HG02943 (cell line): Measurements from ENCODE around the gene SLC6A3.

Source experiments
- ATAC-seq: cut with Tn5 transposase; IDR thresholded peaks from one replicate; pipeline ENCODE4 v1.9.1; 2021; ENCODE audit warnings: mild to moderate bottlenecking, low read depth, moderate library complexity; ENCODE audit not compliant: unreplicated experiment

The SLC6A3 gene

GRCh38 chr5:1443171-1443570 lies 2.1 kb downstream of the SLC6A3 start:
- ATAC-seq = no peak

GRCh38 chr5:1442222-1443145 lies 2.8 kb downstream of the SLC6A3 start:
- no peak for ATAC-seq

GRCh38 chr5:1441166-1441865 lies 3.9 kb downstream of the SLC6A3 start:
- ATAC-seq = no peak

GRCh38 chr5:1440098-1440493 lies 5.1 kb downstream of the SLC6A3 start:
- no peak for ATAC-seq

- no peak for ATAC-seq
Measured at GRCh38 chr5:1439388-1440097, 5.7 kb downstream of the SLC6A3 start.

- ATAC-seq = no peak
Measured at GRCh38 chr5:1438871-1439270, 6.4 kb downstream of the SLC6A3 start.

GRCh38 chr5:1437876-1438559 lies 7.2 kb downstream of the SLC6A3 start:
- no peak for ATAC-seq

GRCh38 chr5:1437226-1437829 lies 7.9 kb downstream of the SLC6A3 start:
- no peak for ATAC-seq

- ATAC-seq = no peak
Measured at GRCh38 chr5:1436681-1437080, 8.6 kb downstream of the SLC6A3 start.

GRCh38 chr5:1436036-1436435 lies 9.2 kb downstream of the SLC6A3 start:
- ATAC-seq = no peak

GRCh38 chr5:1435369-1435768 lies 9.9 kb downstream of the SLC6A3 start:
- no peak for ATAC-seq

- no peak for ATAC-seq
Measured at GRCh38 chr5:1432296-1432695, 12.9 kb downstream of the SLC6A3 start.

- no peak for ATAC-seq
Measured at GRCh38 chr5:1431896-1432295, 13.3 kb downstream of the SLC6A3 start.

GRCh38 chr5:1431021-1431811 lies 14.0 kb downstream of the SLC6A3 start:
- no peak for ATAC-seq

GRCh38 chr5:1430121-1430795 lies 15.0 kb downstream of the SLC6A3 start:
- ATAC-seq = no peak

GRCh38 chr5:1429496-1429895 lies 15.7 kb downstream of the SLC6A3 start:
- no peak for ATAC-seq

GRCh38 chr5:1429066-1429465 lies 16.2 kb downstream of the SLC6A3 start:
- ATAC-seq = no peak

GRCh38 chr5:1428107-1428506 lies 17.1 kb downstream of the SLC6A3 start:
- ATAC-seq = no peak

GRCh38 chr5:1424716-1425115 lies 20.5 kb downstream of the SLC6A3 start:
- no peak for ATAC-seq
